Activated T-cell treated with anti-CD3 and anti-CD28 coated beads for 24 hours (primary cell): ENCODE measurements around the gene NEURL1.
"Not testable (repeated sequence)": the region's sequence is repeated elsewhere in the genome, so short reads cannot be mapped to it uniquely, and the experiment has no call there.

Source experiments
- DNase-seq: peaks from one replicate; pipeline ENCODE4 v3.0.0-alpha.2; 2020; ENCODE audit warnings: low read depth

The NEURL1 gene

DNA sequence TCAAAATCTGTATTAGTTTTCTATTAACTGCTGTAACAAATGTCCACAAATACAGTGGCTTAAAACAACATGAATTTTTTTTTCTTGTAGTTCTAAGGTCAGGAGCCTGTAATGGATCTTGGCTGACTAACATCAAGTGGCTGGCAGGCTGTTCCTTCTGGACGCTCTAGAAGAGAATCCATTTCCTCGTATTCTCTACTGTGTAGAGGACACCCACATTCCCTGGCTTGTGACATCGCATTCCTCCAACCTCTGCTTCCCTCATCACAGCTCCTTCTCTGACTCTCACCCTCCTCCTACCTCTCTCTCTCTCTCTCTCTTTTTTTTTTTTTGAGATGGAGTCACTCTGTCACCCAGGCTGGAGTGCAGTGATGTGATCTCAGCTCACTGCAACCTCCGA is 30.0 kb upstream of the NEURL1 start:
- DNase-seq = no peak

DNA sequence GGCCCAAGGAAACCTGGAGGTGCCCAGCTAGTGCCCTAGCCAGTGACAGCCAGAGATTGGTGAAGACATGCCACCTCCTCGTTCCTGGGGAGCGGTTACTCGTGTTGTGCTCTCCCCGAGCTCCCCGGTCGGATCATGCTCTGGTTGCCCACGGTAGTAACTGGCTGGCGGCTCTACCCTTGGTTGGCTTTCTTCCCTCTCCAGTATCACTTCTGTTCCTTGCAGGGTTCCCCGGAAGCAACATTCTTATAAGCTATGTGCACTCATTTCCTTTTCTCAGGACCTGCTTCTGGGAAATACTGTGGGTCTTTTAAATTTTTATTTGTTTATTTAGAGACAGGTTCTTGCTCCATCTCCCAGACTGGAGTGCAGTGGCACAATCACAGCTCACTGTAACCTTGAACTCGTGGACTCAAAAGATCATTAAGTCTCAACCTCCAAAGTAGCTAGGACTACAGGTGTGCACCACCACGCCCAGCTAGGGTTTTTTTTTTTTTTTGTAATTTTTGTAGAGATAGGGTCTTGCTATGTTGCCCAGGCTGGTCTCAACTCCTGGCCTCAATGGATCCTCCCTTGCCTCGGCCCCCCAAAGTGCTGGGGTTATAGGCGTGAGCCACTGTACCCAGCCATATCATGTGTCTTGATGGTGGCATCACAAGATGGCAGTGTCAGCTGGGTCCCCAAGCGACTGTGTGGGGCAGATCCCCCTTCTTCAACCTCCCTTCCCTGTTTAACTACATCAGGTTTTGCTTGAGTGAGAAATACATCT is 27.9 kb upstream of the NEURL1 start:
- DNase-seq = no peak

DNA sequence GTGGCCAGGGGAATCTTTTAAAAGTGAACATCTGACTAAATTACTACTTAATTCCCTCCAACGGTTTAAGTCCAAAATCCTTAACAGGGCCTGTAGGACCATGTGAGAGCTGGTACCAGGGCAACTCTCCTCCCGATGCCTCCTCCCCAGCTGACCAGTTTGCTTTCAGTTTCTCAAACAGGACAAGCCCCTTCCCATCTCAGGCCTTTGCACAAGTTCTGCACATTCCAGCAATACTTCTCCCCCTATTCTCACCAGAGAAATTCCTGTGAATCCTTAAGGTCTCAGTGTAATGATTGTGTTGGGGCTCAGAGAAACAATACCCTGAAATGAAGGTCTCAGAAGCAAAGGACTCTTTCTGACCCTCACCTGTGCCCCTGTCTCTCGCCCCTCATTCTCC is 26.8 kb upstream of the NEURL1 start:
- DNase-seq = no peak

DNA sequence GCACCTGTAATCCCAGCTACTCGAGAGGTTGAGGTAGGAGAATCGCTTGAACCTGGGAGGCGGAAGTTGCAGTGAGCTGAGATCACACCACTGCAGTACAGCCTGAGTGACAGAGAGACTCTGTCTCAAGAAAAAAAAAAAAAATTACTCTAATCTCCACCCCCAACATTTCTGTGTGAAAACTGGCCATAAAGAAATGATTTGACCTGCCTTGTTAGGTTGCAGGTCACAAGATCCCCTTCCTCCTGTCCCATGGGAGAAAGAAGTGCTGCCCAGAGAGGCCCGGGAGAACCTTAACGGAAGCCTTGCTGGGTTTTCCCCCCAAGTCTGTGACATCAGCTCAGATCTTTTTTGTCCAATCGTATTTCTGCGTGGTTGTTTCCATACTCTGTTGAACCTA is 26.1 kb upstream of the NEURL1 start:
- DNase-seq = no peak

DNA sequence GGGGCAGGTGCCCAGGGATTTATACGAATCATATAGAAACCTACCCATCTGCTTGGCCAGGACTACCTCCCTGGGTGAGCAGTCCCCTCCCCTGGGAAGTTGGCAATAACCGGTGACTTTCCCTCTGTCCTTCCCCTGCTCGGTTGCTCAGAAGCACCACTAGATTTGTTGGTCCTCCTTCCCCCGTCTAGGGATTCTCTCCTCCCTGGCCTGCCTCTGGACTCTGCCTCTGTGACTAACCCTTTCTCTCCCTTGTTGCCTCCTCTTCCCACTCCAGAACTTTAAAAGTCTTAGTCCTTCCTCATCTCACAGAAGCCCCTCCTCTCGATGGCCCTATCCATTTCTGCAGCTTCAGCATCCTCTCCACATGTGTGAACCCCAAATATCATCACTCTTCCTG is 24.3 kb upstream of the NEURL1 start:
- DNase-seq = no peak

DNA sequence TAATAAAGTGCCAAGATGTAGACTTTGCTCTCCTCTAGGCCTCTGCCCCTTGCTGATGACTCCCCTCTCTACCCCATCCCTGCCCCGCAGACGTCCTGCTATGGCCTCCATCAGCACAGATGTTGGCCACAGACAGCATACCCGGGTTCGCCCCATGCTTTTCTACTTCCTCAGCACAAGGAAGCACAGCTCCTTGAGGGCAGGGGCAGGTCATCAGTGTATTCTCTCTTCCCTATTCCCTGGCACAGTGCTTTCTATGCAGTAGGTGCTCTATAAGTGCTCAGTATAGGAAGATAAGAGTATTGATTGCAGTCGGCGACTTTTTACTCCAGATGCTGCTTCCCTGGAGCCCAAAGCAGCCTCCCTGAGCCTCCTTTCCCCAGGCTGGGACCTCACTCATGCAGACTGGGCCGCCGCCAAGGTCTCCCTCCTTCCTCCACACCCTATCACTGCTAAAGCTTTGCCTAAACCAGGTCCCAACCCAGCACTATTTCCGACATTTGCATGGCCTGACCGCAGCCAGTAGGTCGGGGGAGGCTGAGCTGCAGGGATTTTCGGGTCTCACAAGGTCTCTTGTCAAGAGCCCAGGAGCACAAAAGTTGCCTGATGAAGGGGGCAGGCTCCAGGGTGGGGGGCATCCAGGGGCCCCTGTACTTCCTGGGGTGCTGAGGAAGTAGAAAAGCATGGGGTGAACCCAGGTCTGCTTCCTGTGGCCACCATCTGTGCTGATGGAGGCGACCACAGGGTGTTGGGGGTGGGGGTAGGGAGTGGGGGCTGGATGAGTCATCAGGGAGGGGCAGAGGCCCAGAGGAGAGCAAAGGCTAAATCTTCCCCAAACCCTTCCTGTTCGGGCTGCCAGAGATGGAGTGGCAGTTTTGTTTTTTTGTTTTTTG is 22.5 kb upstream of the NEURL1 start:
- DNase-seq = peak; percentile 50

DNA sequence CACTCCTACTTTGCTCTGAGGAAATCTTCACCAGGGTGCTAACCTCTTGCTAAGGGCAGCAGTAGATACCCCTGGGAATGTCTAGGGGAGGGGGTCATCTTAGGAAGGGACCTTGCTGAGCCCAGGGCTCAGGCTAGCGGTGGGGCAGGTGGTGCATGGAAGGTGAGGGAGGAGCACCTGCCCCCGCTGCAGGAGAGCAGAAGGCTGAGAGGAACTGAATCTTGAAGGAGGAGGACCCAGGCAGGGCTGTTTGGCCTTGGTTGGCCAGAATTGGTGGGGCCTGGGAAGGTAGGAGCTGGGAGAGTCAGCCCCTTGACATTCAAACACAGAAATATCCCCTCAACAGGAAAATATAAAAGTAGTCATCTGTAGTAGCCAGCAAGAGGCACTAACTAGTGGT is 21.5 kb upstream of the NEURL1 start:
- DNase-seq = no peak

DNA sequence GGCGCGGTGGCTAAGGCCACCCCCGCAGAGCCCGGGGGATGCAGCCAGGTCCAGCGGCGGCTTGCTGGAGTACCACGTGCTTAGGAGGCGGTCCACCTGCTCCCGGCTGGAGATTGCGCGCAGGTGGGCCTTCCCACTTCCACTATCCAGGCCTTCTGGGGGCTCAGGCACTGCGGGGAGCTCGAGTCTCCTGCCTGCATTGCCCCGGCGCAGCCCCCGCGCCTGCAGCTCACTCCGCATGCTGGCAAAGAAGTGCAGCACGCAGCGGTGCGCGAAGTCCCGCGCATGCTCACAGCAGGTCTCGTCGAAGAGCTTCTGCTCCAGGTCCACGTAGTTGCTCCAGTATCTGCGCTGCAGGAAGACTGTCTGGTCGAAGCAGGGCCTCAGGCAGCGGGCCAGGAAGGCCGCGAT is 20.2 kb upstream of the NEURL1 start:
- DNase-seq = no peak

DNA sequence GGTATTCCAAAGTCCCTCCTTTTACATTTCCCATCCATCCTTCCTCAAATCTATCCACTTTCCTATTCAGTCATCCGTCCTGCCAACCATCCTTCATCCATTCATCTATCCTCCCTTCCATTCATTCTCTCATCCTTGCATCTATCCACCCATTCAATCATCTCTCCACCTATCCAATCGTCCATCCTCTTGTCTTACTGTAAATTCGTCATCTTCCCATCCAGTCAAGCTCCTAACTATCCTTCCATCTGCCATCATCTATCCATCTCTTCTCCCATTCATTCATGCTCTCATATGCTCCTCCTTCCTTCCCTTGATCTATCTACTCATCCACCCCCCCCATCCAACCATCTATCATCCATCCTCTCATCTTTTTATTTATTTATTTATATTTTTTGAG is 19.4 kb upstream of the NEURL1 start:
- no peak for DNase-seq

DNA sequence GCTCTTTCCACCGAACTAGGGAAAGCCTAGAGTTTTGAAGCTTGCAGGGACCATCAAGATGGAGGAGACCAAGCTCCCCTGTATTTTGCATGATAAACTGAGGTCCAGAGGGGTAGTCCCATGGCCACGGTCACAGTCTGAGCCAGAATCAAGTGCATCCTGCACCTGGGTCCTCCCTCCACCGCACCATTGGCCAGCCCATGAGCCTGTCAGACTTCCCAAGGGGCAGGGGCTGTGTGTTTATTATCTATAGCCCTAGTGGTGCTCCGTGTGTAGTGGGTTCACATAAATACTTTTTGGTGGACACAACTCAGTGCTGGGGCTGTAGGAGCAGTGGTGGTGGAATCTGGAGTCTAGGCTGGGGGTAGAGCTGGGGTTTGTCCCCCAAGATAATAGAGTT is 18.1 kb upstream of the NEURL1 start:
- DNase-seq = no peak

DNA sequence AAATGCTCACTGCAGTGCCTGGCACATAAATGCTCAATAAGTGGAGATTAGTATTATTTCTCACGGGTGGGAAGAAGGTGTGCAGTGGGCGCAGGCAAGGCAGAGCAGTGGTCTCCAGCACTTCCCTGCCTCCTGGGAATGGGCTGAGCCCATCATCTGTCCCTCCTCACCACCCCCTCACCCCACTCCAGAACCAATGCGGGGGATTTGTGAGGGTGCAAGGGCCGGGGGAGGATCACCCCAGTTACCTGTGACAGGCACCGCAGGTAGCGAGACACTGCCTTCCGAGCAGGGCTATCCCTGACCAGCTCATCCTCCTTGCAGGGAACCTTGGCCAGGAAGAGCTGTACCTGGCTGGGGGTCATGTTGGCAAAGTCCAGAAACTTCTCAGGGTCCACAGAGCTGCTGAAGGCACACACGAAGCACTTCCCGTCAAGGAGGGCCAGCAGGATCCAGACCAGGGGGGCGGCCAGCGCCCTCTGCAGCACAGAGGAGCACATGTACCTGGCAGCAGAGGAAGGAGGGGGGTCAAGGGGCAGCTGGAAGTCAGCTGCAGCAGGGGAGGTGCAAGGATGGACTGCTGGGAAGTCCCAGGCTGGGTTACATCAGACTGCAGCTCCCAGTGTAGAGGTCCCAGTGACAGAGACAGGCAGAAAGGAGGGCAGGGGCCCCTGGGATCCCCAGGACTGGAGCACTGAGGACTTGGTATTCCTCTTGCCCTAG is 17.3 kb upstream of the NEURL1 start:
- DNase-seq = no peak

DNA sequence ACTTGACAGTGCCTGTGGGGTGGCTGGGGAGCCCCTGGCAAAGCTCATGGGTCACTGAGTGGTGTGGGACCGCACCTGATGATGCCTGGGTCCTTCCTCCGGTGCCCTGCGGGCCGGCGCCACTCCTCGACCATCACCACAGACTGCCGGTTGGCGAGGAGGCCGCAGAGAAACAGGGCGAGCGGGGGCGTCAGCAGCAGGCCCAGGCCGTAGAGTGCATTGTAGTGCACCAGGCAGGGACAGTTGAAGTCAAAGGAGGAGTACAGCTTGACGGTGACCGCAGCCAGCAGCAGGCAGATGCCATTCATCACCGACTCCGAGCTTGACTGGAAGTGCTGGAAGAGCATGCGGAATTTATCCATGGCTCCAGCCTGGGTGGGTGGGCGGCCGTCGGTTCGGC is 14.8 kb upstream of the NEURL1 start:
- DNase-seq = no peak

DNA sequence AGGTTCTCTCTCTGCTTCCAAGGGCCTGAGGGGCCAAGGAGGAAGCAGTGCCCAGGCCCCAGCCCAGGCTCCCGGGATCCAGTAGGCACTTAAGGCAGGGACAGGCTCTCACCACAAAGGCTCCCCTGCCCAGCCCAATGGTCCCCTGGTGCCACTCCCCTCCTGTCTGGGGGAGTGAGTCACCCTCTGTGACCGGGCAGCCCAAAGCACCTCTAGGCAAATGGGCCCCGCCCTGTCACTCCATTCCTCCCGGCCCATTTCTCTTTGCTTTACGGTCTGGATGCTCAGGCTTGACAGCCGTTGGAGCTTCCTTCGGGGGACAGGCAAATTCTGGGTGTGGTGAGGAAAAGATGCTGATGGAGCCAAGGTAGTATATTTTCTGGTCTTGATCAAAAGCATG is 14.4 kb upstream of the NEURL1 start, which contains the start of gene CALHM3:
Gene CALHM3, minus strand, starts transcription at position 106 of the 400 bp plus-strand sequence. CDS start 208 bp downstream, outside the sequence.
- DNase-seq = no peak

DNA sequence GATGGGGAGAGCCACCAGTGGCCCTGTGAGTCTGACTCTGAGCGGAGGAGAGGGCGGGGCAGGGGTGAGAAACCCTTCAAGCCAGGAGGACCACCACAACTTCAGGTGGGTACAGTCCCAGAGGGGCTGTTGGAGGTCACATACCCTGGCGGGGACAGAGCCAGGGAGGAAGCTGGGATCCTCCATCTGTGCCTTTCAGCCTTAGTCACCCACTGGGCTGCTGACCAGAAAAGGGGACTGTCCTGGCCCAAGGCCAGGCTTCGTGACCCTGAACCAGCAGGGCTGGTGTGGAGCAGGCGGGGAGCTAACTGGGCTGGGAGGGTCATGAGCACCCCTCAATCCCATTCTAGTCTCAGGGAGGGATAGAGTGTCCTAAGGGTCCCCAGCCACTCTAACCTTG is 13.0 kb upstream of the NEURL1 start:
- DNase-seq = no peak

DNA sequence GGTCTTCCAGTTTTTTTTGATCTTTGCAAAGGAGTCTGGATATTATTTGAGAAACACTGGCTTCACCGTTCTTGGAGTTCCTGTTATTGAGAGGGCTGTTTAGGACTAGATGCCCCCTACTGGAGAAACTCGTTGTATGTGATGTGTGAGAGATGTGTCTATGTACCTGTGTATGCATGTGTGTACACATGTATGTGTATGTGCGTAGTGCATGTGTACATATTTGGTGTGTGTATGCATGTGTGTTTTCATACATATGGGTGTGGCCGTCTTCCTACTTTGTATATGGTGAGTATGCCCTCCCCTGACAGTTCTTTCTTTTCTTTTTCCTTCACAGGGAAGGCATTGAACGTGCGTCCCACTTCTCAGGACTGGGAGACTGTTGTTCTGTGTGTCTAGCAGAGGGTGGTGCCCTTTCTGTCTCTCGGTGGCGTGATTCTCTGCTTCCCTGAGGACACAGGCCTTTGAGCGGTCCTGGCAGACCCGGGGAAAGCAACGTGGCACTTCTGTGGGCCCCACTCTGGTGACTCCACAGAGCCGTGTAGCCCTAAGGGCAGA is 11.5 kb upstream of the NEURL1 start:
- no peak for DNase-seq

DNA sequence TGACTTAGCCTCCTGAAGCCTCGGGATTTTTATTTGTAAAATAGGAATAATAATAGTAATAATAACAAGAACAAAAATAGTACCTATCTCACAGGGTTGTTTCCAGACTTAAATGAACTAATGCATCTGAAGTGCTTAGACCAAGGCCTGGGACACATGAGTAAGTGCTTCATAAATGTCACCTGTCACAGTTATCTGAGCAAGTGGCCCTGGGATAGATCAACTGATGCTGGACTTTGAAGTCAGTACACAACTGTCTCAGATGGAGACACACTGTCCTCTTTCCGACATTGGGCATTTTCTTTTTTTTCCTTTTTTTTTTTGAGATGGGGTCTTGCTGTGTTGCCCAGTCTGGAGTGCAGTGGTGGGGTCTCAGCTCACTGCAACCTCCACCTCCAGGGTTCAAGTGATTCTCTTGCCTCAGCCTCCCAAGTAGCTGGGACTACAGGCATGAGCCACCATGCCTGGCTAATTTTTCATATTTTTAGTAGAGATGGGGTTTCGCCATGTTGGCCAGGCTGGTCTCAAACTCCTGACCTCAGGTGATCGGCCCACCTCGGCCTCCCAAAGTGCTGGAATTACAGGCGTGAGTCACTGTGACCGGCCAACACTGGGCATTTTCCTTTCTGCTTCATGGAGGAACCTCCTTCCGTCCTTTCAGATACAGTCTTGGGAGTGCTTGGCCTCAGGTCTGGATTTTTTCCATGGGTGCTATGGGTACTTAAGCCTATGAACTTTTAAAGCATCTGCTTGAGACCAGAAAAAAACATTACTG is 6.7 kb upstream of the NEURL1 start:
- DNase-seq = not testable (repeated sequence)

DNA sequence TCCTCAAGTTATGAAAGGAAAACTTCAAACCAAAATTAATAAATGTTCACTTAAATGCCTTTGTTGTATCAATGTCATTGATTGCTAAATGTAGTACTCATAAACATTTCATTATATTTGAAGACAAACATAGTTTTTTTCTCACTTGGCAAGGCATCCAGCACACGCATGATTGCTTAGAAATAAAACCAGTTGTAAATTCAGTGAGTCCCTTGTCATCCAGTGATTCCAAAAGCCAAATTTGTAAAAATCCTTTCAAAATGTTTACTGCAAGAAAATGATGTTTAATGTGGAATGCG is 6.1 kb upstream of the NEURL1 start:
- no peak for DNase-seq

DNA sequence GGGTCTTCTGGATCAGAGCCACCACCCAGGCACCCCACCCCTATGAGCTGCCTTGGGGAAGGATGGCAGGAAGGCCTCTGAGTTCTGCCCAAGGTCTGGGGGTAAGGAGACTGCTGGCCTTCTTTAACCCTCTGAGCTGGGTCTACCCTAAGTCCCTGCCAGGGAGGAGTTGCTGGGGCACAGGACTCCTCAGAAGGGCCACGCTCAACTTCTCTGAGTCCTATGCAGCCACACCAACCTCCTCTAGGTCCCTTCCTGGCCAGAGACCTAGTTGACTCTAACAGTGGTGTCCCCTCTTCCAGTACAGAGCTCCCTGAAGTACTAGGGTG is 2.6 kb upstream of the NEURL1 start:
- no peak for DNase-seq

DNA sequence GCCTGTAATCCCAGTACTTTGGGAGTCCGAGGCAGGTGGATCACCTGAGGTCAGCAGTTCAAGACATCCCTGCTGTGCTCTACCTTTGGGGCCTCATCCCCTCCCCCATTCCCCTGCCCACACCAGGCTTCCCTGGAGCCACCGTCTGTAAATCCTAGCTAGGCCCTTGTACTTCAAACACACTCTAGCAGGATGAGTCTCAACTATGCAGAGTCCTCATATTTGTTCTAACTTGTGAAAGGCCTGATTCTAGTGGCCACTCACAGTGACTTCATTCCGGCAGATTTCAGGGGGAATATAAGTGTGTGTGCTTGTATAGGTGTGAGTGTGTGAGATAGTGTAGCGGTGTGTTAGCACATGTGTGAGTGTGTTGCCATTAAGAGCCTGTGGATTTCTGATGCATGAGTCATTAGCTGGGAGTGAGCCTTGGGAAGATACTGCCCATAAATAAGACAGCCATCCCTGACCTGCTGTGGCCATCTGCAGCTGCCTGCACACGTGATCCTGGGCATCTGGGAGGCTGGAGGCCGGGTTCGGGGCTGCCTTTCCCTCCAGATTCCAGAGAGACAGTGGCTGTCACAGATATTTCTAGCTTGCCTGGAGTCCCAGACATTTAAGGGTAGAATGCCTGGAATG is 1.7 kb upstream of the NEURL1 start:
- DNase-seq = no peak

DNA sequence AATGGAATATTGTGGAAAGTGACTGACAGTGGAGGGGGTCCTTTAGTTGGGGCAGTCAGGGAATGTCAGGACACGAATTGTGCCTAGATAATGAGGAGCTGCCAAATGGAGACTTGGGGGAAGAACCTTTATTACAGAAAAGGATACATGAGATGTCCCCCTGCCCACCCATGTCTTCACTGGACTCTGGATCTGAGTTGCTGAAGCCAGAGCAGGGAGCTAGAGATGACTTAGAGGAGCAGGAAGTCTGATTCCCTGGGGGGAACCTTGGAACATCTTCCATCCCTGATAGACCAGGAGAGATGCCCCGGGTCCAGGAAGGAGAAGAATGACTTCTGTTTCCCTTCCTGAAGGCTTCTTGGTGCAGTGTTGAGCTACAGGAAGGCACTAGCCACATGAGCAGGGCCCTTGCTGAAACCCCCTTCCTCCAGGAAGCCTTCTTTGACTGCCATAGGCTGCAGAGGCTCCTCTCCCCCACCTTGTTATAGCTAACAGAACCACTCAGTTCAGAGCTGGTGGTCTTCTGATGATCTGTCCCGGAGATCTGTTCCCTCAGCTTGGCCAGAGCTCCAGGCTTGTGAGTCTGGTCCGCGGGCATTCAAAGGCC is 747 bp upstream of the NEURL1 start:
- DNase-seq = no peak
